Occipital lobe (tissue), 2 donors: Measurements from ENCODE around the gene VSX1. TPM values are rescaled to one million over a fixed set of nuclear protein-coding genes. Genes with fewer than 3 reads are reported as not detected.

Experiments used
- DNase-seq: peaks from one replicate; lab custom pipeline; 2025; lab: John Stamatoyannopoulos, UW
- total RNA-seq: library from RNA; depleted of rRNA; stranded (reverse); fragments of >200 nt; gene quantifications from one replicate; pipeline ENCODE4 v1.2.3, GENCODE V29; 2014

Gene VSX1
- total RNA-seq: not detected

GRCh38 chr20:25081730-25082497, at the start of gene VSX1:
VSX1 (minus strand) TSS chr20:25082141; CDS start chr20:25082096, 45 bp downstream.
- DNase-seq: no peak

- no peak for DNase-seq
Observed at GRCh38 chr20:25129908-25130307, 48.0 kb upstream of the VSX1 start.

GRCh38 chr20:25129428-25129827, 47.5 kb upstream of the VSX1 start:
- DNase-seq: no peak

- no peak for DNase-seq
Observed at GRCh38 chr20:25128649-25129048, 46.7 kb upstream of the VSX1 start.

GRCh38 chr20:25127761-25128537, 46.0 kb upstream of the VSX1 start:
- no peak for DNase-seq

GRCh38 chr20:25126204-25127029, 44.5 kb upstream of the VSX1 start:
- no peak for DNase-seq

GRCh38 chr20:25125636-25126035, 43.7 kb upstream of the VSX1 start:
- no peak for DNase-seq

GRCh38 chr20:25120920-25121319, 39.0 kb upstream of the VSX1 start:
- no peak for DNase-seq

GRCh38 chr20:25120457-25120856, 38.5 kb upstream of the VSX1 start:
- no peak for DNase-seq

GRCh38 chr20:25118529-25118928, 36.6 kb upstream of the VSX1 start:
- no peak for DNase-seq

- DNase-seq: no peak
Observed at GRCh38 chr20:25117990-25118389, 36.0 kb upstream of the VSX1 start.

GRCh38 chr20:25116739-25117458, 35.0 kb upstream of the VSX1 start:
- no peak for DNase-seq

- no peak for DNase-seq
Observed at GRCh38 chr20:25103526-25103925, 21.6 kb upstream of the VSX1 start.

GRCh38 chr20:25100914-25101313, 19.0 kb upstream of the VSX1 start:
- DNase-seq: no peak

GRCh38 chr20:25099601-25100140, 17.7 kb upstream of the VSX1 start:
- no peak for DNase-seq

- DNase-seq: no peak
Observed at GRCh38 chr20:25097498-25097897, 15.6 kb upstream of the VSX1 start.

- no peak for DNase-seq
Observed at GRCh38 chr20:25090492-25091429, 8.8 kb upstream of the VSX1 start.

GRCh38 chr20:25089662-25090061, 7.7 kb upstream of the VSX1 start:
- no peak for DNase-seq

GRCh38 chr20:25089096-25089495, 7.2 kb upstream of the VSX1 start:
- DNase-seq: no peak

- no peak for DNase-seq
Observed at GRCh38 chr20:25088267-25088666, 6.3 kb upstream of the VSX1 start.
